Peyer's patch (tissue), 4 donors: ENCODE measurements around the gene MNAT1. TPM values are rescaled to one million over a fixed set of nuclear protein-coding genes. Genes with fewer than 3 reads are reported as not detected.

ENCODE experiments used
- DNase-seq, 3 donors: peaks; one replicate each; pipeline ENCODE4 v3.0.0-alpha.2; 2017 to 2019
- H3K27ac ChIP-seq, 4 donors: fragments of 200-600 bp; sonication (generic); one replicate each; pipeline ENCODE4 v1.5.1; 2016 to 2019
- H3K27me3 ChIP-seq, 2 donors: fragments of 200-600 bp; sonication (generic); one replicate each; pipeline ENCODE4 v1.5.1; 2019
- H3K36me3 ChIP-seq, 3 donors: fragments of 200-600 bp; sonication (generic); one replicate each; pipeline ENCODE4 v1.5.1; 2016 to 2019
- H3K4me1 ChIP-seq, 4 donors: fragments of 200-600 bp; sonication (generic); one replicate each; pipeline ENCODE4 v1.5.1; 2016 to 2019
- H3K4me3 ChIP-seq, 4 donors: fragments of 200-600 bp; sonication (generic); 1 replicate in 3 of 4; 2 replicates in 1 of 4; pipeline ENCODE4 v1.5.1; 2016 to 2019; ENCODE audit warnings: mild to moderate bottlenecking in 1 of 4
- H3K9me3 ChIP-seq, 4 donors: fragments of 200-600 bp; sonication (generic); one replicate each; pipeline ENCODE4 v1.5.1; 2016 to 2019; ENCODE audit warnings: mild to moderate bottlenecking in 1 of 4
- CTCF ChIP-seq, 6 experiments: fragments of 450-650 bp in 4 of 6; fragments of 200-600 bp in 2 of 6; sonication (generic) in 1 of 6; IDR thresholded peaks; one replicate each; pipeline ENCODE4 v1.5.1; 2017 to 2019; ENCODE audit warnings: antibody characterized with exemption in 6 of 6, mild to moderate bottlenecking in 3 of 6, moderate library complexity in 1 of 6
- POLR2A ChIP-seq, 2 donors: fragments of 450-650 bp; IDR thresholded peaks; one replicate each; pipeline ENCODE4 v1.5.1; 2017; ENCODE audit warnings: antibody characterized with exemption in 2 of 2, mild to moderate bottlenecking in 2 of 2, moderate library complexity in 2 of 2
- total RNA-seq, 4 donors: library from RNA; depleted of rRNA; stranded (reverse); fragments of >200 nt; gene quantifications; one replicate each; pipeline ENCODE4 v1.1.0, GENCODE V29; 2016

Gene MNAT1
- total RNA-seq, 4 donors from 2014 or later, result 7.5 to 66.8 (median 17.2) TPM

GRCh38 chr14:60893911-60894310 is 159.3 kb downstream of the MNAT1 start:
- Histone ChIP-seq H3K27ac (no peak overlapping the region), H3K9me3 (no peaks in the 10 kb centered on the region), H3K36me3 (no peaks in the 10 kb centered on the region), H3K27me3 (no peaks in the 10 kb centered on the region), H3K4me1 (no peaks in the 10 kb centered on the region), H3K4me3 (no peak overlapping the region)
- no peak for TF ChIP-seq CTCF (IDR thresholded peaks at IDR 0.05)
- TF ChIP-seq POLR2A (IDR thresholded peaks at IDR 0.05), result no peak
- DNase-seq, result no peak

GRCh38 chr14:60904381-60904780 is 169.8 kb downstream of the MNAT1 start:
- H3K9me3 ChIP-seq, result no peaks in the 10 kb centered on the region
- TF ChIP-seq CTCF (IDR thresholded peaks at IDR 0.05) (no peak), POLR2A (IDR thresholded peaks at IDR 0.05) (no peak)
- no peak for DNase-seq
- H3K4me3 ChIP-seq, result no peak overlapping the region
- H3K27ac ChIP-seq, result no peak overlapping the region
- no peaks in the 10 kb centered on the region for H3K4me1 ChIP-seq
- H3K27me3 ChIP-seq, result no peaks in the 10 kb centered on the region
- H3K36me3 ChIP-seq, result no peaks in the 10 kb centered on the region

- DNase-seq, result no peak
- H3K36me3 ChIP-seq, result no peaks in the 10 kb centered on the region
- no peaks in the 10 kb centered on the region for H3K27me3 ChIP-seq
- TF ChIP-seq CTCF (IDR thresholded peaks at IDR 0.05) (no peak), POLR2A (IDR thresholded peaks at IDR 0.05) (no peak)
- no peaks in the 10 kb centered on the region for H3K9me3 ChIP-seq
- H3K4me3 ChIP-seq, result no peak overlapping the region
- no peaks in the 10 kb centered on the region for H3K4me1 ChIP-seq
- H3K27ac ChIP-seq, result no peak overlapping the region
Measured at GRCh38 chr14:60905923-60906322, 171.4 kb downstream of the MNAT1 start.

- H3K27ac ChIP-seq, result no peak overlapping the region
- H3K9me3 ChIP-seq, result no peaks in the 10 kb centered on the region
- TF ChIP-seq POLR2A (IDR thresholded peaks at IDR 0.05) (no peak), CTCF (IDR thresholded peaks at IDR 0.05) (no peak)
- H3K36me3 ChIP-seq, result no peaks in the 10 kb centered on the region
- no peak for DNase-seq
- H3K27me3 ChIP-seq, result no peaks in the 10 kb centered on the region
- H3K4me3 ChIP-seq, result no peak overlapping the region
- no peaks in the 10 kb centered on the region for H3K4me1 ChIP-seq
Measured at GRCh38 chr14:60915781-60916180, 181.2 kb downstream of the MNAT1 start.

GRCh38 chr14:60922050-60922449 is 187.5 kb downstream of the MNAT1 start:
- H3K27me3 ChIP-seq, result no peaks in the 10 kb centered on the region
- no peaks in the 10 kb centered on the region for H3K36me3 ChIP-seq
- H3K9me3 ChIP-seq, result no peaks in the 10 kb centered on the region
- TF ChIP-seq POLR2A (IDR thresholded peaks at IDR 0.05) (no peak), CTCF (IDR thresholded peaks at IDR 0.05) (no peak)
- H3K27ac ChIP-seq, result no peak overlapping the region
- H3K4me1 ChIP-seq, result no peaks in the 10 kb centered on the region
- H3K4me3 ChIP-seq, result no peak overlapping the region
- no peak for DNase-seq

- no peak overlapping the region for H3K27ac ChIP-seq
- H3K27me3 ChIP-seq, result no peaks in the 10 kb centered on the region
- H3K4me3 ChIP-seq, result no peak overlapping the region
- no peak for TF ChIP-seq POLR2A (IDR thresholded peaks at IDR 0.05)
- H3K36me3 ChIP-seq, result no peaks in the 10 kb centered on the region
- no peaks in the 10 kb centered on the region for H3K4me1 ChIP-seq
- no peak for DNase-seq
- no peaks in the 10 kb centered on the region for H3K9me3 ChIP-seq
Measured at GRCh38 chr14:60925286-60925685, 190.7 kb downstream of the MNAT1 start.
